Vagina (tissue), 2 donors: Measurements from ENCODE around the gene PARD6A. TPM values are rescaled to one million over a fixed set of nuclear protein-coding genes. Genes with fewer than 3 reads are reported as not detected.
A peak's percentile ranks its signal among the peaks of the same experiment; 100 is the strongest.

Experiments used
- DNase-seq, 2 donors: peaks; one replicate each; pipeline ENCODE4 v3.0.0-alpha.2; 2017; ENCODE audit errors: extremely low spot score in 2 of 2
- H3K27ac ChIP-seq: fragments of 200-600 bp; sonication (generic); one replicate; pipeline ENCODE4 v1.5.1; 2019
- H3K27me3 ChIP-seq: fragments of 200-600 bp; sonication (generic); one replicate; pipeline ENCODE4 v1.5.1; 2019
- H3K36me3 ChIP-seq, 2 donors: fragments of 200-600 bp; sonication (generic); one replicate each; pipeline ENCODE4 v1.5.1; 2017 to 2019
- H3K4me1 ChIP-seq: fragments of 200-600 bp; sonication (generic); one replicate; pipeline ENCODE4 v1.5.1; 2019
- H3K4me3 ChIP-seq, 2 donors: fragments of 200-600 bp; sonication (generic); 1 replicate in 1 of 2; 2 replicates in 1 of 2; pipeline ENCODE4 v1.5.1; 2016 to 2019
- H3K9me3 ChIP-seq: fragments of 200-600 bp; sonication (generic); one replicate; pipeline ENCODE4 v1.5.1; 2019
- CTCF ChIP-seq, 3 experiments: fragments of 450-650 bp in 2 of 3; fragments of 200-600 bp in 1 of 3; sonication (generic) in 1 of 3; IDR thresholded peaks; one replicate each; pipeline ENCODE4 v1.5.1; 2017 to 2019; ENCODE audit warnings: antibody characterized with exemption in 3 of 3, mild to moderate bottlenecking in 2 of 3, moderate library complexity in 2 of 3
- POLR2A ChIP-seq, 2 donors: fragments of 450-650 bp; IDR thresholded peaks; one replicate each; pipeline ENCODE4 v1.6.1; 2017; ENCODE audit warnings: antibody characterized with exemption in 2 of 2, mild to moderate bottlenecking in 2 of 2, moderate library complexity in 2 of 2
- POLR2AphosphoS5 ChIP-seq, 2 donors: sonication (generic); formaldehyde crosslinking; IDR thresholded peaks; one replicate each; pipeline ENCODE4 v1.9.0; 2017; ENCODE audit warnings: antibody characterized with exemption in 2 of 2, mild to moderate bottlenecking in 2 of 2, low read depth in 1 of 2; ENCODE audit not compliant: insufficient read depth in 1 of 2
- intact Hi-C: fragments of 100-400 bp; cut with DNase I; formaldehyde crosslinking; loops from one replicate; pipeline ENCODE4 v1.15.1; 2023
- total RNA-seq: library from RNA; depleted of rRNA; stranded (reverse); fragments of >200 nt; gene quantifications from one replicate; pipeline ENCODE4 v1.2.3, GENCODE V29; 2016

PARD6A gene
- total RNA-seq, 1 donor from 2014 or later: 1.2 TPM

GRCh38 chr16:67650023-67650422 lies 10.7 kb upstream of the PARD6A start:
- TF ChIP-seq POLR2A (IDR thresholded peaks at IDR 0.05) (no peak), CTCF (IDR thresholded peaks at IDR 0.05) (no peak), POLR2AphosphoS5 (IDR thresholded peaks at IDR 0.05; ENCODE audit: insufficient read depth in 1 of 2, low read depth in 1 of 2) (no peak)
- H3K27ac ChIP-seq: no peak overlapping the region
- DNase-seq: no peak
- no peak overlapping the region for H3K4me3 ChIP-seq
- H3K36me3 ChIP-seq: no peaks in the 10 kb centered on the region
- H3K27me3 ChIP-seq: peaks cover 17% of the 10 kb centered on the region
- intact Hi-C loops: no loop called here
- H3K9me3 ChIP-seq: no peaks in the 10 kb centered on the region
- H3K4me1 ChIP-seq: peaks cover 34% of the 10 kb centered on the region

DNA sequence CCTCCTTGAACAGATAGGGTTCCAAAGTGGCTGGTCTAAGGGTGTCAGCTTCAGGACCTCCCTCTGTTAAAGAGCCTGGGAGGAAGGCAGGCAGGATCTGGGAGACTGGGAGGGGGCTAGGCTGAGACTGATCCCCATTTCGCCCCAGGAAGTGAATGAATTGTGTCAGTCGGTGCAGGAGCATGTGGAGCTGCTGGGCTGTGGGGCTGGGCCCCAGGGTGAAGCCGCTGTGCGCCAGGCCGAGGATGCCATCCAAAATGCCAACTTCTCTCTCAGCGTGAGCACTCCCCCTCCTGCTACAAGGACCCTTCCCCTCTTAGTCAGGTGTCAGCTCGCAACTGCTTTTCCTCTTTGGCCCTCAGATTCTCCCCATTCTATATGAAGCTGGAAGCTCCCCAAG lies 9.7 kb upstream of the PARD6A start:
- no peak for TF ChIP-seq CTCF (IDR thresholded peaks at IDR 0.05)
- no peak for TF ChIP-seq POLR2AphosphoS5 (IDR thresholded peaks at IDR 0.05; ENCODE audit: insufficient read depth in 1 of 2, low read depth in 1 of 2)
- no peak for TF ChIP-seq POLR2A (IDR thresholded peaks at IDR 0.05)
- intact Hi-C loops: no loop called here
- Histone ChIP-seq H3K27me3 (peaks cover 12% of the 10 kb centered on the region), H3K4me1 (peaks cover 25% of the 10 kb centered on the region), H3K4me3 (no peak overlapping the region), H3K27ac (no peak overlapping the region), H3K36me3 (no peaks in the 10 kb centered on the region), H3K9me3 (no peaks in the 10 kb centered on the region)
- no peak for DNase-seq

DNA sequence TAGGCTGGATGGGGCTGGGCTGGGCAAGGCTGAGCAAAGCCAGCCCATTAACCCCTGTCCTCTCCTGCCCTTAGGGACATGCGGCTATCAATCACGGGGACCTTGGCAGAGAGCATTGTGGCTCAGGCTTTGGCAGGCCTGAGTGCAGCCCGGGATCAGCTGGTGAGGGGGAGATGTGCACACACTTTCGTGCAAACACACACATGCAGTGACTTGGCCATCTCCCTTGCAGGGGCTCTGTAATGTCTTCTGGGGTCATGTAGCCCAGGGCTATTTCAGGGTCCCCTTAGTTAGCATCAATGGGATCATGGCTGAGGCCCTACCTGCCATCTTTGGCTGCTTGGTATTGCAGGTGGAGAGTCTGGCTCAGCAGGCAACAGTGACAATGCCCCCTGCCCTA lies 8.9 kb upstream of the PARD6A start:
- Histone ChIP-seq H3K27me3 (peaks cover 12% of the 10 kb centered on the region), H3K9me3 (no peaks in the 10 kb centered on the region), H3K27ac (no peak overlapping the region), H3K36me3 (peaks cover 0 to 2% of the 10 kb centered on the region in 2 donors), H3K4me3 (no peak overlapping the region), H3K4me1 (peaks cover 25% of the 10 kb centered on the region)
- TF ChIP-seq POLR2AphosphoS5 (IDR thresholded peaks at IDR 0.05; ENCODE audit: insufficient read depth in 1 of 2, low read depth in 1 of 2) (no peak), CTCF (IDR thresholded peaks at IDR 0.05) (no peak), POLR2A (IDR thresholded peaks at IDR 0.05) (no peak)
- no peak for DNase-seq
- intact Hi-C loops: no loop called here

GRCh38 chr16:67652578-67653127 lies 8.1 kb upstream of the PARD6A start:
- H3K9me3 ChIP-seq: no peaks in the 10 kb centered on the region
- DNase-seq: no peak
- H3K36me3 ChIP-seq: peaks cover 0 to 10% of the 10 kb centered on the region in 2 donors
- TF ChIP-seq POLR2A (IDR thresholded peaks at IDR 0.05) (no peak), CTCF (IDR thresholded peaks at IDR 0.05) (no peak), POLR2AphosphoS5 (IDR thresholded peaks at IDR 0.05; ENCODE audit: insufficient read depth in 1 of 2, low read depth in 1 of 2) (no peak)
- H3K27me3 ChIP-seq: peaks cover 12% of the 10 kb centered on the region
- no peak overlapping the region for H3K27ac ChIP-seq
- intact Hi-C loops: no loop called here
- peaks cover 25% of the 10 kb centered on the region for H3K4me1 ChIP-seq
- peak overlapping the region; percentile 21 to 38 for H3K4me3 ChIP-seq

GRCh38 chr16:67653128-67653788 lies 7.5 kb upstream of the PARD6A start:
- intact Hi-C loops: no loop called here
- no peak for DNase-seq
- Histone ChIP-seq H3K36me3 (peaks cover 0 to 10% of the 10 kb centered on the region in 2 donors), H3K27ac (no peak overlapping the region), H3K4me1 (peaks cover 22% of the 10 kb centered on the region), H3K9me3 (no peaks in the 10 kb centered on the region), H3K4me3 (peak overlapping the region; percentile 21 to 38), H3K27me3 (peaks cover 12% of the 10 kb centered on the region)
- no peak for TF ChIP-seq POLR2A (IDR thresholded peaks at IDR 0.05)
- TF ChIP-seq CTCF (IDR thresholded peaks at IDR 0.05): no peak
- TF ChIP-seq POLR2AphosphoS5 (IDR thresholded peaks at IDR 0.05; ENCODE audit: insufficient read depth in 1 of 2, low read depth in 1 of 2): no peak
